GM19452 (cell line): ENCODE measurements around the gene FAM131C.
"Not testable (repeated sequence)": the region's sequence is repeated elsewhere in the genome, so short reads cannot be mapped to it uniquely, and the experiment has no call there.

ENCODE experiments used
- ATAC-seq: cut with Tn5 transposase; IDR thresholded peaks from one replicate; pipeline ENCODE4 v1.9.1; 2021; ENCODE audit not compliant: unreplicated experiment

Gene FAM131C

GRCh38 chr1:16107039-16107438 lies 33.6 kb upstream of the FAM131C start:
- not testable (repeated sequence) for ATAC-seq

GRCh38 chr1:16101623-16102022 lies 28.2 kb upstream of the FAM131C start:
- ATAC-seq: no peak

GRCh38 chr1:16099412-16099811 lies 26.0 kb upstream of the FAM131C start:
- no peak for ATAC-seq

GRCh38 chr1:16095447-16095846 lies 22.0 kb upstream of the FAM131C start:
- no peak for ATAC-seq

GRCh38 chr1:16094453-16095158 lies 21.2 kb upstream of the FAM131C start:
- no peak for ATAC-seq

- ATAC-seq: no peak
These were observed 20.2 kb upstream of the FAM131C start for GRCh38 chr1:16093611-16094010.

- no peak for ATAC-seq
These were observed 19.6 kb upstream of the FAM131C start for GRCh38 chr1:16092923-16093511.

- no peak for ATAC-seq
These were observed 18.9 kb upstream of the FAM131C start for GRCh38 chr1:16092097-16092922.

GRCh38 chr1:16091296-16091695 lies 17.8 kb upstream of the FAM131C start:
- no peak for ATAC-seq

GRCh38 chr1:16090076-16090826 lies 16.8 kb upstream of the FAM131C start:
- no peak for ATAC-seq

- no peak for ATAC-seq
These were observed 15.5 kb upstream of the FAM131C start for GRCh38 chr1:16088996-16089395.

GRCh38 chr1:16088351-16088911 lies 15.0 kb upstream of the FAM131C start:
- ATAC-seq: no peak

GRCh38 chr1:16087733-16088132 lies 14.3 kb upstream of the FAM131C start:
- ATAC-seq: no peak

GRCh38 chr1:16085522-16085921 lies 12.1 kb upstream of the FAM131C start:
- ATAC-seq: no peak

- no peak for ATAC-seq
These were observed 10.0 kb upstream of the FAM131C start for GRCh38 chr1:16083486-16083885.

- ATAC-seq: no peak
These were observed 9.0 kb upstream of the FAM131C start for GRCh38 chr1:16082283-16083038.

- no peak for ATAC-seq
These were observed 8.2 kb upstream of the FAM131C start for GRCh38 chr1:16081636-16082035.

- no peak for ATAC-seq
These were observed 7.1 kb upstream of the FAM131C start for GRCh38 chr1:16080422-16081150.

GRCh38 chr1:16078925-16079656 lies 5.6 kb upstream of the FAM131C start:
- ATAC-seq: no peak
